Head of caudate nucleus (tissue), 42 donors: Measurements from ENCODE around the gene YPEL5.
A peak's percentile ranks its signal among the peaks of the same experiment; 100 is the strongest.

Experiments
- DNase-seq, 42 donors: peaks; one replicate each; pipeline versions ENCODE4 v3.0.0 to v3.0.0-alpha.2; 2020 to 2021; ENCODE audit warnings: mixed read lengths in 7 of 42
- intact Hi-C: fragments of 100-400 bp; cut with DNase I; formaldehyde crosslinking; loops from one replicate; pipeline ENCODE4 v1.15.0; 2022

YPEL5 gene

DNA sequence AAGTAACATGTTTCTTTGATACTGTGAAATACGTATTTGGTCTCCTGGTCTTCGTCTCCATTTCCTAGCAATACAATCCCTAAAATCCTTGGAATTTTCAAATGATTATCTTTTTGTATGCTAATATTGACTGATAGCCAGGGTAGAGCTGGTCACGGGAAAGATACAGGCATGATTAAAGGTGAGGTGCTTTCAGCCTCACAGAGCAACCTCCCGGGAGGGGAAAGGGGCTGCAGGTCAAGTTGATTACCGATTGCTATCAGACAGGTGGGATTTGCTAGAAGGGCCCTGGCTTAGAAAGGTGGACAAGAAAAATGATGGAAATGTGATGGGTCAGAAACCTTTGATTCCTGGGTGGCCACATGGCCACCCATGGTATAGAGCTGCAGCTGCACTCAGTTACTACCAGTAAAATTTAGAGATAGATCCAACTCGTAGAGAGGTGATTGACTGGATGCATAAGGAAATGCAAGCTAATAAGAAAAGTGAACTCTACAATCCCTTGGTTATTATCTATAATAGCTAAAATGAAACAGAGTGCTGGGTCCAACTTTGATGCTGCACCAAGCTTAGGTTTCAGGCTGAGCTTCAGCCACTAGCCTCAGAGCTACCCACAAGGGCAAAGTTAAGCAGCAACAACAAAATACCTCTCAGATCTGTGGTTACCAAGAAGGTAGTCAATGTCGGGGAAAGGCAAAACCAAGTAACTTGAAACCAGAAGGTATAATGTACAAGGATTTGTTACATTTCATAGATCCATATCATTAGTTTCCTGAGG is 15.3 kb downstream of the YPEL5 start:
- DNase-seq, result no peak
- intact Hi-C loops, result loop anchor here (5.0 kb wide), 1 partner anchor 545 kb away; no protein-coding TSS in a partner anchor

DNA sequence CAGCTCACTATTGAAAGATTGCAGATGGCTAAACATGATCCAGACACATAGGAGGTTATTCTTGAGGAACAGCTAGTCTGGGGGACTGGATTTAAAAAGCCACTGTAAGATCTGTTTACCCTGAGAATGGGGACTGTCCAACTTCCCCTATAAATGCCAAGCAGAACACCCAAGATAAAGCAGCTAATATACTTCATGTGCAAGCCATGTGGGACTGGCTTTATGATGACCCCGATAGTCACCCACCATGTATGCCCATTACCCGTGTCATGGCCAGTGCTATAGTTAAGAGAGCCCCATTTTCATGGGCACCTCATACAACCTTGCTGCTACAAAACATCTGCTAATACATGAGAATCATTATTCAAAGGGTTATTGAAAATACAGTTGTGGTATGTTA is 16.0 kb downstream of the YPEL5 start:
- no peak for DNase-seq
- intact Hi-C loops, result loop anchor here (5.0 kb wide), 1 partner anchor 544 kb away; no protein-coding TSS in a partner anchor

DNA sequence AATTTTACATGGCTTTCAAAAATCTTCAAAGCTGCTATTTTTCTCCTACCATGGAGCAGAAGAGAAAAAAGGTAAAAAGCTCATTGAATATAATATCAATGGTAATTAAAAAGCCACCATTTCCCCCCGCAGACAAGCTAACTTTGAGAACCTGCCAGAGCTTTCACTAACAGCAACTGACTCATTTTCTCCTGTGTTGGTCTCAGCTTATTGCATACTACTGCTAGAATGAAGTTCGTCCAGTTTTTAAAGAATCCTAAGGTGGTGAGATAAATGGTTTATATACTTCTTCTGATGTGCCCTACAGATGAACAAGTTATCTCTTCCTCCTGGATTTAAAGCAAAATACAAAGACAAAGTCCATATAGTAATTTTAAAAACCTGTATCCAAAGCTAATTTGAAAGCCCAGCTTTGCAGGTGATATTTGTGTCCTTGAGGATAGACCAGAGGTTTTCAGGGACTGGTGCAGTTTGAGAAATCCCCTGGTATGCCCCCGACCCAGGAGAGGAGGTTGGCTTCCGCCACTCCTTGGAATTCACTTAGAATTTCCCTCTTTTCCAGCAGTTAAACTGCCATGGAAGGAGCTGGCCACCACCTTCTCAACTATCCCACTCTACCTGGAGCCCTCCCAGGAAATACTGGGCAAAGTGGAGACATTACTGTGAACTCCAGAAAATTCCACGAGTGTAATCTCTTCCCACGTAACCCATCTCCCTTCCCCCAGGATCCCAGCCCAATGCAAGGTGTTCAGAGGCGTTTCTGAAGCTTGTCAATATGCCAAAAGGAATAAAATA is 17.5 kb downstream of the YPEL5 start:
- DNase-seq, result no peak
- intact Hi-C loops, result loop anchor here (5.0 kb wide), 1 partner anchor 543 kb away; no protein-coding TSS in a partner anchor

DNA sequence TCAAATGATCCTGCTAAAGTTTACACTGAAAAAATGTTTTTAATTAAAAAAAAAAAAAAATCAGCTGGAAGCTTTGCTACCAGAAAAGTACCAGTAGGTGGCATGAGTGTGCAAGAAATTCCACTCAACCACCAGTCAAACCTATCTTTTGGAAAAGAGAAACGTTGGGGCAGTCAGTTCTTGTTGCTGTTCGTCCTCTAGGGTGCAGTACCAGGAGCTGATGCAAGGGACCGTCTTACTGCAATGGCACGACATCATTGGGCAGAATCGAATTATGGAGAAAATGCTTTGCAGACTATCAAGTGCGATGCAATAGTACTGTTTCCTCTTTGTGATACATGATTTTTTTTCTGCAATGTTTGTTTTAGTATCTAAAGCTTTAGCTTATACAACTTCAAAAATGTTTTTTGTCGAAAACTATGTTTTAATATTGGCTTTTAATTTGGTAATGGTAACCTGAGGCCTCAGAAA is 18.3 kb downstream of the YPEL5 start:
- intact Hi-C loops, result no loop called here
- peak in 35 of 42 donors; percentile 14 to 85 (median 59) for DNase-seq

DNA sequence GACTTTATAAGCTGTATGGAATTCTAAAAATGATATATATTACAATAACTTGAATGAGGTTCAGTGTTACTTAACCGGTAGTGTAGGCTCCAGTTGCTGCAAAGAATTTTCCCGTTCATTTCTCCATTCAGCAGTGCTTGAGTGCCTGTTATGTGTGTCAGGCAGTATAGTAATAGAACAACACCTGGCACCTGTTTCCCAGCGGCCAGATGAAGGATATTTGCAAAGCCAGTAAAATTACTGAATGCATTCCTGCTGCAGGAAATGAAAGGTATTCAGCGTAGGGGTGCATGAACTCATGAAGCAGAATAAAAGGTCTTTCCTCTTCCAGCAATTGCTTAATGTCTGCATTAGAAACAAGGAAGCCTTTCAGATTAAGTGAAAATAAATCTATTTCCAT is 18.8 kb downstream of the YPEL5 start:
- intact Hi-C loops, result no loop called here
- DNase-seq, result no peak

DNA sequence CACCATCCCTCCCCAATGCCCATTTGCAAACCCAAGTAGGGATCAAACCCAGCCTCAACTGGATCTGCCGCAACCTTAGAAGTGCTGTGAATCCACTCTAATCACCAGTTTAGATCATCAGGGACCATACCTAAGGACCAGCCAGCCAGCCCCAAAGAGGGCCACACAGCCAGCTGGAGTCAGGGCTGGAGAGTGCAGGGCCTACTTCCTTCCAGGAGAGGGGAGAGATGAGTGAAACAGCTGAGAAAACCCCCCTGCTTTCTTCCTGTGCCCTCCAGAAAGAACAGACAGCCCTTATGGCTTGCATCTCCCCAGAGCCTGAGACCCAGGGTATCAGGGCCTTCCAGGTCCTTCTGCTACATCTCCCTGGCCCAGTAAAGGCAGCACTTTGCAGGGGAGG is 25.8 kb downstream of the YPEL5 start:
- intact Hi-C loops, result no loop called here
- no peak for DNase-seq

DNA sequence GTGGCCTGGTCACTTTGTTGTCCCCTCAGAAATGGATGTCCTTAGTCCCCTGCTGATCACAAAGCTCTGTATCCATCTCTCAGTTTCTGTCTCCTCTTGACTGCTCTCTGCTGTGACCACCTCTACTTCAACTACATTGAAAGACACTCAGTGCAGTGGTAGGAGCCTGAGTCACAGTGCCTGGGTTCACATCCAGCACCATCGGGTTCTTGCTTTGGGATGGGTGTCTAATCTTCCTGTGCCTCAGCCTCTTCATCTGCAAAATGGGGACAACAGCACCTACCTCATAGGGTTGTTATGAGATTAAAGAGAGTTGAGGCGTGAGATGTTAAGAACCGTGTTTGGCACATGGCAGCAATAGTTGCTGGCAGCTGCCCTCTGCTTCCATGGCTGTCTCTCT is 30.6 kb downstream of the YPEL5 start:
- no peak for DNase-seq
- intact Hi-C loops, result no loop called here

DNA sequence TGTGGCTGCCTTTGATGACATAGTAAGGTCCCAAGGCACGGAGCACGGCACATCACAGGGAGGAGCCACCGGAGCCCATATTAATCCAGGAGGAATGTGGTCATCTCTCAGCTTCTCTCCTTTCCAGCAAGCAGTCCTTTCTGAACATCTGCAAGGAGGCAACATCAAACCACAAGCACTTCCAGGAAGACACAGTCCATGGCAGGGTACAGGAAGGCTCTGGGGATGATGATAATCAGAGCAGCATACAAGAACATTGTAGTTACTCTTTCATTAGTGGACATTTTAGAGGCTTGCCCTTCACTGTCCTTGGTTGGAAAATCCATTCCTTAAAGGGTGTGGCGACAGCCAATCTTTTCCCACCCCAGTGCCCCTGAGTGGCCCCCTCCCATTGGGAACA is 31.1 kb downstream of the YPEL5 start:
- no peak for DNase-seq
- intact Hi-C loops, result no loop called here

DNA sequence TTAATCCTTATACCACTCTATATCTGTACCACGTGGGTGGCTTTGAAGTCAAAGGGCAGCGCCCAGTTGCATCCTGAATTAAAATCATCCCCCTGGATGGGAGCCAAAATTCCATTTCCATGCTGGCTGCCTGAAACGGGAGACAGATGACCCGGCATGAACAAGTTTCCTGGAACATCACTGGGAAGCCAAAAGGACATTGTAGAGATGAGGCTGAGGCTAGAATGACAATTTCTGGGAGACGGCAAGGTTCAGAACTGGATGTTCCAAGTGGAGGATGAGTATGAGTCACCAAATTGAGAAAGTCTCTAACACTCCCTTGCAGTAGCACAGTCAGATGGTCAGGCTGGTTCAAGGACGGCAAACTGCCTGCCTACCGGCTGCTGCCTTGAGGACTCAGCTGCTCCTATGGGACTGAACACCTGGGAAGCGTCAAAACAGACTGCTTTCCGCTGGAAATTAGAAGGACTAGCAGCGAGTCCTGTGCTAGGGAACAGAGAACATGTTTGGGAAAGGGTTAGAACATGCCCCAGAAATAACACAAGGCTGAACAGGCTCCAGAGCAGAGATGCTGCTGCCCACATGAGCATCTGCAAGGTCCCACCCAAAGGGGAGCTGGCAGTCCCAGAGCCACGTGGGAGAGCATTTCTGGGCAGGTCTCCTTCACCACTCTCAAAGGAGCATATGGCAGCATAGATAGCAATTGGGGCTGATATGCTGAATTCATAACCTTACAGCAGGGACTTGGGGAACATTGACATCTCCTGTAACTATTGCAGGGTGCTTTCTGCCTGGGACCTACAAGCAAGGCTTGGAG is 32.0 kb downstream of the YPEL5 start:
- intact Hi-C loops, result no loop called here
- peak in 7 of 42 donors; percentile 12 to 53 (median 23) for DNase-seq

DNA sequence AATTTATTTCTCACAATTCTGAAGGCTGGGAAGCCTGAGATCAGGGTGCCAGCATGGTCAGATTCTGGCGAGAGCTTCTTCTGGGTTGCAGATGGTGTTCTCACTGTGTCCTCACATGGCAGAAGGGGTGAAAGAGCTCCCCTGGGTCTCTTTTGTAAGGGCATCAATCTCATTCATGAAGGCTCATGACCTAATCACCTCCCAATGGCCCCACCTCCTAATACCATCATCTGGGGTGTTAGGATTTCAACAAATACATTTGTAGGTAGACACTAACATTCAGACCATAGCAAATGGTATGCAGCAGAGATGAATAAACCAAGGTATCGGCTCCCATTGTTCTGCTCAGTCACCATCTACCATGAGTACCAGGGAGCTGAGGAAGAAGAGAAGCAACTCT is 32.7 kb downstream of the YPEL5 start:
- intact Hi-C loops, result no loop called here
- no peak for DNase-seq

DNA sequence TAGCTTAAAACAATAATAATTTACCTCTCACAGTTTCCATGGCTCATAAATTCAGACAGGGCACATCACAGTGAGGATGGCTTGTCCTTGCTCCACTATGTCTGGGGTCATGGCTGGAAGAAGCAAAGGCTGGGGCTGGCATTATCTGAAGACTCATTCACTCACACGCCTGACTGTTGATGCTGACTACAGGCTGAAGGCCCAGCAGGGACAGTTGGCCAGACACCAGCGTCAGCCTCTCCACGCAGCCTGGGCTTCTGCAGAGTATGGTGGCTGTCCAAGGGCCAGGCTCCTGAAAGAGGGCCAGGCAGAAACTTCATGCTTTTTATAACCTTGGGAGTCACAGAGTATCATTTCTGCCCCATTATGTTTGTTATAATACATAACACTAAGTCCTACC is 33.4 kb downstream of the YPEL5 start:
- no peak for DNase-seq

DNA sequence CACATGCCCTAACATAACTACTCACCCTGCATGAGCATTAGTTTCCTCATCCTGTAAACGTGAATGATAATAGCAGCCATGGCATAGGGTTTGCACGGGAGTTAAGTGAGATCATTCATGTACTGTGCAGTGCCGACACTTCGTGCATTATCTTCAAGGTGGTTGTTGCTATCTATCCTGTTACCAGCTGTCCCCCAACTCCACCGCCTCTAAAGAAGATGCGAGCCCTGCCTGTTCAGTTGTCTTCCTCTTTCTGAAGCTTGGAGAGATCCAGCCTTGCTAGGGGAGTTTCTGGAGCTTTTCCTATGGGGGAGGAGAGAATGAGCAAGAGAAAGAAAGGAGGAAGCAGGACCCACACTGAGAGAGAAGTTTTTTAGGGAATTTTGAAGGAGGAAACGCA is 34.4 kb downstream of the YPEL5 start:
- DNase-seq, result no peak

More for the DNA sequence above, 33.4 kb downstream of the YPEL5 start:
- intact Hi-C loops, result no loop called here

DNA sequence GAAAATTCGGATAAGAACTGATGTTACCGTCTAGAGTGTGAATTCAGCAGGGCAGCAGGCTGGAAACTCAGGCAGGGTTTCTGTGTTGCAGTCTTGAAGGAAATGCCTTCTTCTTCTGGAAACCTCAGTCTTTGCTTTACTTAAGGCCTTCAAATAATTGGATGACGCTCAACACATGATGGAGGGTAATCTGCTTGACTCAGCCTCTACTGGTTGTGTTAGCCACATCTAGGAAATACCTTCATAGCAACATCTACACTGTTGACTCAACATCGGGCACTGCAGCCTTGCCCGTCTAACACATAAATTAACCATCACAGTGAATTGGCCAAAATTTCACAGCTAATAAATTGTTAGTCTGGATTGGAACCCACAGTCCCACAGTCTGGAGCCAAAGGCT is 37.2 kb downstream of the YPEL5 start:
- intact Hi-C loops, result no loop called here

More for the DNA sequence above, 34.4 kb downstream of the YPEL5 start:
- intact Hi-C loops, result no loop called here

DNA sequence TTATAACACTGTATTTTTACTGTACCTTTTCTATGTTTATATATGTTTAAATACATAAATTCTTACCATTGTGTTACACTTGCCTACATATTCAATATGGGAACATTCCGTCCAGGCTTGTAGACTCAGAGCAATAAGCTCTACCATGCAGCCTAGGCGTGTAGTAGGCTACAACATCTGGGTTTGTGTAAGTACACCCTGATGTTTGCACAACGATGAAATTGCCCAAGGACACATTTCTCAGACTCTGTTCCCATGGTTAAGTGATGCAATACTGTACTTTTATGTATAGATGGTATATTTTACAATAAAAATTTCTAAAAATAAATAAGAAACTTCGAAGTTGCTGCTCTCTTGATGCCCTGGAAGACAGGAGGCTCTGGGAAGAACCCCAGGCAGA is 38.4 kb downstream of the YPEL5 start:
- intact Hi-C loops, result no loop called here
- DNase-seq, result no peak

More for the DNA sequence above, 37.2 kb downstream of the YPEL5 start:
- no peak for DNase-seq

DNA sequence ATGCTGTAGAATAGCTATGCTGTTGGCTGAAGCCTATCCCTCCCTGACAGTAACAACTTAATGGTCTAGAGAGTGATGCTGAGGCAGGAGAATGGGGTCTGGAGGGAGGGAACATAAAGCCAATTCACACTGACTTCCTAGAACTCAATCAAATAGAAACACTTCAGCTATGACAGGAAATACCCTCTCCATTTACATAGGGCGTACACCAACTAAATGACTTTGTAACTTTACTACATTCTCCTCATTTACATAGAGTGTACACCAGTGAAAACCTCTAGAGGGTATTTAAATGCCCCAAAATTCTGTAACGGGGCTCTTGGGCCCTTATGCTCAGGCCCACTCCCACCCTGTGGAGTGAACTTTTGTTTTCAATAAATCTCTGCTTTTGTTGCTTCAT is 41.5 kb downstream of the YPEL5 start:
- no peak for DNase-seq
- intact Hi-C loops, result no loop called here

DNA sequence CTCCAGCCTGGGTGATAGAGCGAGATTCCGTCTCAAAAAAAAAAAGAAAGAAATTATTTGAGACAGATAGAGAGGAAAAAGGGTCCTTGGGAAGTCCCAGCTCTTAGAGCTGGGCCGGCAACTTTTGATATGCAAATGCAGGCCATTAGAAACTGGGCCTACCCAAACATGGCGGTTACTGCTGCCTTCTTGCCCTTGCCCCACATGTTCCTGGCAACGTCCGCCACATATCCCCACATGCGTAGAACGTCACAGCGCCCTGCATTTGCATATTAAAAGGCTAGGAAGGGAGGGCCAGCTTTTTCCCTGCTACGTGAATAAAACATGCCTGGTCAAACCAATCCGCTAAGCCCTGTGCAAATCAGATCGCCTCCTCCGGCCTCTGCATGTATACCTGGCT is 43.8 kb downstream of the YPEL5 start:
- intact Hi-C loops, result no loop called here
- no peak for DNase-seq

DNA sequence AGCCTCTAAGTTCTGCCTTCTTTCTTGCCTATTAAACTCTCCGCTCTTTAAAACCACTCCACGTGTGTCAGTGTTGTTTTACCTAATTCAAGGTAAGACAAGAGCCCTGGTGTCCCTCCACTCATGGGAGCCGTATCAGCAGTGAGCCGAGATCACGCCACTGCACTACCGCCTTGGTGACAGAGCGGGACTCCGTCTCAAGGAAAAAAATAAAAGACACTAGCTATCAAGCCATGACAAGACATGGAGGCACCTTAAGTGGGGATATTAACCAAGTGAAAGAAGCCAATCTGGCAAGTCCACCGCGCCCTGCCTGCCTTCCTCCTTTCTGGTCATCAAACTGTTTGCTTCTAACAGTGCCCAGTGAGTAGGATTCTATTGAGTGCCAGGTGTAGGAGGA is 44.3 kb downstream of the YPEL5 start:
- intact Hi-C loops, result no loop called here
- no peak for DNase-seq

DNA sequence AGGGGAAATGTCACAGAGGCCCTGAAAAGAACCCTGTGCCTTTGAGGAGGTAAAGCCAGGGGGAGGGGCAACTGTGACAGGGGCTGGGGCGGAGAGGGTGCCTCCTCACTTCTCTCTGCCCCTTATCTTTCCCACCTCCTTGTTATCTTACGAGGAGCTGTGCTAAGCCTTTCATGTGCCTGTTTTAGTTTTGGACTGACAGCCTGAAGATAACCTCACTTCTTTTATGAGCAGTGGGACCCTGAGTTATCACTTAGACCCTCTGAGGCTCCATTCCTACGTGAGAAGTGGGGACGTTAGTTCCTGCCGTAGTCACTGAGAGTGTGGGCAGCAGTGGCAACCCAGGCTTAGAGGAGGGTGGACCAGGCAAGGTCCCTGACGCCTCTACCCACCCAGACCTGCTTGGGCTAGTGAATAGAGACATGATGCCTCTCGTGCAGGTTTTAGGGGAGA is 45.0 kb downstream of the YPEL5 start:
- intact Hi-C loops, result no loop called here
- no peak for DNase-seq

DNA sequence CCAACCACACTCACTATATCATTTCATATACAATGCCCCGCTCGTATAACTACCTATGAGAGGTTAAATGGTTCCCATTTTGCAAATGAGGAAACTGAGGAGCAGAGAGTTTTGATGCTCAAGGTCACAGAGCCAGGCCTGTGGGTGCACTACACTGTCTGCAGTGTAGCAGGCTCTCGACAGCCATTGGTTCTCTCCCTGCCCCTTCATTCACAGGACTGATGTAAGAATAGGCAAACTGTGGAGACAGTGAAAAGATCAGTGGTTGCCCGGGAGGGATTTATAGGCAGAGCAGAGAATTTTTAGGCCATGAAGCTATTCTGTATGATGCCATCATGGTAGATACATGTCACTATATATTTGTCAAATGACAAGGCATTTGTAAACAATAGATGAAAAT is 45.5 kb downstream of the YPEL5 start:
- DNase-seq, result no peak
- intact Hi-C loops, result no loop called here
